Neural cell (in vitro differentiated cells): ENCODE measurements around the gene GALNT15. TPM values are rescaled to one million over a fixed set of nuclear protein-coding genes. Genes with fewer than 3 reads are reported as not detected.

Experiments used
- H2AFZ ChIP-seq: fragments of 200-600, 300-800 bp; sonication (generic), shearing (Covaris generic); 2 replicates; pipeline ENCODE4 v1.6.0; 2014; ENCODE audit warnings: low read depth, mild to moderate bottlenecking, antibody characterized with exemption, low read length, moderate library complexity
- H3F3A ChIP-seq: fragments of 200-600 bp; shearing (Covaris generic); 2 replicates; pipeline ENCODE4 v1.6.1; 2016; ENCODE audit warnings: mild to moderate bottlenecking, moderate library complexity, mixed read lengths, antibody characterized with exemption, low read length; ENCODE audit not compliant: insufficient read depth, poor library complexity, severe bottlenecking
- H3K27ac ChIP-seq: fragments of 200-600, 300-800 bp; sonication (generic), shearing (Covaris generic); 2 replicates; pipeline ENCODE4 v1.5.1; 2014; ENCODE audit warnings: mild to moderate bottlenecking, low read length, moderate library complexity
- H3K27me3 ChIP-seq: fragments of 300-800, 200-600 bp; sonication (generic), shearing (Covaris generic); 2 replicates; pipeline ENCODE4 v1.6.0; 2014; ENCODE audit warnings: mild to moderate bottlenecking, low read depth, low read length, moderate library complexity; ENCODE audit not compliant: insufficient read depth
- H3K36me3 ChIP-seq: fragments of 300-800, 200-600 bp; sonication (generic), shearing (Covaris generic); 2 replicates; pipeline ENCODE4 v1.5.1; 2014; ENCODE audit warnings: mild to moderate bottlenecking, antibody characterized with exemption, low read length, moderate library complexity; ENCODE audit not compliant: insufficient read depth
- H3K4me2 ChIP-seq: fragments of 300-800, 200-600 bp; sonication (generic), shearing (Covaris generic); 2 replicates; pipeline ENCODE4 v1.6.0; 2014; ENCODE audit warnings: mild to moderate bottlenecking, low read length
- H3K4me3 ChIP-seq: fragments of 300-800, 200-600 bp; sonication (generic), shearing (Covaris generic); 2 replicates; pipeline ENCODE4 v1.5.1; 2014; ENCODE audit warnings: mild to moderate bottlenecking, low read length, moderate library complexity
- H3K79me2 ChIP-seq: fragments of 200-600 bp; shearing (Covaris generic); replicated peaks from 2 replicates; pipeline ENCODE4 v1.6.0; 2014; ENCODE audit warnings: mild to moderate bottlenecking, low read length, moderate library complexity; ENCODE audit not compliant: insufficient read depth
- H3K9ac ChIP-seq: fragments of 300-800, 200-600 bp; sonication (generic), shearing (Covaris generic); 2 replicates; pipeline ENCODE4 v1.6.1; 2016; ENCODE audit warnings: mild to moderate bottlenecking, low read length, mixed read lengths
- H3K9me2 ChIP-seq: fragments of 200-600 bp; shearing (Covaris generic); 2 replicates; pipeline ENCODE4 v1.6.1; 2016; ENCODE audit warnings: mild to moderate bottlenecking, low read length, mixed read lengths; ENCODE audit not compliant: insufficient read depth
- H3K9me3 ChIP-seq: fragments of 200-600, 300-800 bp; sonication (generic), shearing (Covaris generic); 2 replicates; pipeline ENCODE4 v1.6.1; 2016; ENCODE audit warnings: mild to moderate bottlenecking, mixed run types, low read length, moderate library complexity, mixed read lengths
- H4K20me1 ChIP-seq: fragments of 200-600 bp; shearing (Covaris generic); 2 replicates; pipeline ENCODE4 v1.6.1; 2016; ENCODE audit warnings: mild to moderate bottlenecking, mixed run types; ENCODE audit not compliant: insufficient read depth
- CTCF ChIP-seq: fragments of 450-650 bp; IDR thresholded peaks from 2 replicates; pipeline ENCODE4 v1.5.1; 2014; ENCODE audit warnings: antibody characterized with exemption, mild to moderate bottlenecking, moderate library complexity; ENCODE audit not compliant: poor library complexity, severe bottlenecking
- EP300 ChIP-seq: fragments of 450-650 bp; conservative IDR thresholded peaks from 2 replicates; pipeline ENCODE4 v1.6.1; 2014; ENCODE audit warnings: antibody characterized with exemption, mild to moderate bottlenecking, moderate library complexity; ENCODE audit not compliant: poor library complexity, severe bottlenecking
- EZH2 ChIP-seq: fragments of 200-600, 300-800 bp; shearing (Covaris generic), sonication (generic); IDR thresholded peaks from 2 replicates; pipeline ENCODE4 v1.6.1; 2014; ENCODE audit warnings: antibody characterized with exemption, low read length, borderline replicate concordance, mild to moderate bottlenecking; ENCODE audit not compliant: insufficient read depth, poor library complexity, severe bottlenecking
- MXI1 ChIP-seq: fragments of 450-650 bp; conservative IDR thresholded peaks from 2 replicates; pipeline ENCODE4 v1.6.1; 2014; ENCODE audit warnings: antibody characterized with exemption, mild to moderate bottlenecking; ENCODE audit not compliant: poor library complexity, severe bottlenecking
- POLR2AphosphoS5 ChIP-seq: IDR thresholded peaks from 2 replicates; pipeline ENCODE4 v1.6.1; 2012
- RAD21 ChIP-seq: fragments of 450-650 bp; conservative IDR thresholded peaks from 2 replicates; pipeline ENCODE4 v1.6.1; 2014; ENCODE audit warnings: antibody characterized with exemption, mild to moderate bottlenecking, moderate library complexity
- REST ChIP-seq: IDR thresholded peaks from 2 replicates; pipeline ENCODE4 v1.6.1; 2012; ENCODE audit warnings: borderline replicate concordance
- SMC3 ChIP-seq: fragments of 450-650 bp; conservative IDR thresholded peaks from 2 replicates; pipeline ENCODE4 v1.6.1; 2014; ENCODE audit warnings: antibody characterized with exemption, mild to moderate bottlenecking, moderate library complexity; ENCODE audit not compliant: poor library complexity
- TAF1 ChIP-seq: IDR thresholded peaks from 2 replicates; pipeline ENCODE4 v1.6.1; 2012; ENCODE audit warnings: low read depth
- polyA plus RNA-seq: library from polyadenylated mRNA; depleted of rRNA; stranded (reverse); fragments of >200 nt; gene quantifications from 2 replicates; pipeline ENCODE4 v1.2.3, GENCODE V29; 2014

Gene GALNT15
- polyA plus RNA-seq, 1 donor from 2014 or later: 1.5 TPM

- H3K4me3 ChIP-seq: no peak overlapping the region
- no peaks in the 10 kb centered on the region for H3K9me2 ChIP-seq
- no peaks in the 10 kb centered on the region for H4K20me1 ChIP-seq
- no peaks in the 10 kb centered on the region for H3K36me3 ChIP-seq
- H3K27ac ChIP-seq: no peak overlapping the region
- H2AFZ ChIP-seq: no peak overlapping the region
- no peak overlapping the region for H3K9ac ChIP-seq
- H3K79me2 ChIP-seq: no peaks in the 10 kb centered on the region
- H3F3A ChIP-seq: no peaks in the 10 kb centered on the region
- peaks cover 4% of the 10 kb centered on the region for H3K9me3 ChIP-seq
- TF ChIP-seq SMC3: no peak
- TF ChIP-seq RAD21: no peak
- no peak for TF ChIP-seq REST
- TF ChIP-seq EP300: no peak
- TF ChIP-seq TAF1: no peak
- TF ChIP-seq CTCF: no peak
- no peak for TF ChIP-seq EZH2
- no peak for TF ChIP-seq POLR2AphosphoS5
- TF ChIP-seq MXI1: no peak
- no peak overlapping the region for H3K4me2 ChIP-seq
- H3K27me3 ChIP-seq: no peaks in the 10 kb centered on the region
Observed at GRCh38 chr3:16142350-16143025, 32.0 kb upstream of the GALNT15 start.

DNA sequence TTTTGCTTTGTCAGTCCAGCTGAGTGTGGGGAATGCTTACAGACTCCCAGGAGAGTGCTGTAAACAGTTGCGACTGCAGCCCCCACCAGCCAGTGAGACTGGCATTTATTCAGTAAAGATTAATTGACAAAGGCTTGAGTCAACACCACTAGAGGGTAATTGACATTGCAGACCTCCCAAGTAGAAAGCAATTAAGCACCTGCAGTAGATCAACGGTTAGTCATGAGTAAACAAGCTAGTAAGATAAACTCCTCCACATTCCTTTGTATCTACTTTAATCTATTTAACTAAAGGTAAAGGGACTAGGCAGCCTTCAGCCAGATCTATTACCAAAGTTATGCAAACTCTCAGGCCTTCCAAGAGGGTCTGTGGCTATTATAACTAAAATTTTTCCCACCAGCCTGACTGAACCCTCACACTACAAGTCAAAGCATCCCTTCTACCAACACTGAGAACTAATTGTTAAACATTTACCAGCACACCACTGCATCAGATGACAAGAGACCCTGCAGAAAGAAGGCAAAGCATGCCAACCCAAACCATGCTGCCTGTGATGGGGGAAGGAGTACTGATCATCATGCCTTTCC, 30.5 kb upstream of the GALNT15 start:
- H3K36me3 ChIP-seq: no peaks in the 10 kb centered on the region
- no peaks in the 10 kb centered on the region for H3K79me2 ChIP-seq
- H3K9ac ChIP-seq: no peak overlapping the region
- no peaks in the 10 kb centered on the region for H3F3A ChIP-seq
- no peaks in the 10 kb centered on the region for H3K27me3 ChIP-seq
- no peak overlapping the region for H3K4me3 ChIP-seq
- H2AFZ ChIP-seq: no peak overlapping the region
- TF ChIP-seq SMC3 (no peak), REST (no peak), TAF1 (no peak), MXI1 (no peak), RAD21 (no peak), EP300 (no peak), EZH2 (no peak), POLR2AphosphoS5 (no peak), CTCF (no peak)
- no peak overlapping the region for H3K27ac ChIP-seq
- H3K4me2 ChIP-seq: no peak overlapping the region
- H3K9me2 ChIP-seq: no peaks in the 10 kb centered on the region
- H4K20me1 ChIP-seq: no peaks in the 10 kb centered on the region
- peaks cover 4% of the 10 kb centered on the region for H3K9me3 ChIP-seq
